ENCODE measurements around the gene PAF1.
A peak's percentile ranks its signal among the peaks of the same experiment; 100 is the strongest.
"Not testable (repeated sequence)": the region's sequence is repeated elsewhere in the genome, so short reads cannot be mapped to it uniquely, and the experiment has no call there.

Gene PAF1

DNA sequence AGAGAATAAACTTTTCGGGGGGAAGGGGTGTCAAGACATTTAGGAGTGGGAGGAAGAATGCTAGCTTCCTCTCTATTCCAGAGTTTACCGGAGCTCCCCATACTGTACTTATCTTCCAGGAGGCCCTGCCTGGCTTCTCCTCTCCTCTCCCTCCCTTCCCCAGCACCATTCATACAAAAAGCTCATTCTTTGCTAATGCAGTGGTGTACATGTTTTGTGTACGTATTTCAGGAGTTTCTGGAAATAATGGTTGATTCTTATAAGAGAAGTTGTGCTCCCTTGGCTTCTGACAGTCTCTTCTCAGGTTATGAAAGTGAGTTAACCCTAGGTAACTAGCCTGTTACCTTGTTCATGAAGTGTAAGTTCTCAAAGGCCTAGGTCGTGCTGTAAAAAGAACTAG lies 41.6 kb downstream of the PAF1 start:
- DNase-seq, result no peak

DNA sequence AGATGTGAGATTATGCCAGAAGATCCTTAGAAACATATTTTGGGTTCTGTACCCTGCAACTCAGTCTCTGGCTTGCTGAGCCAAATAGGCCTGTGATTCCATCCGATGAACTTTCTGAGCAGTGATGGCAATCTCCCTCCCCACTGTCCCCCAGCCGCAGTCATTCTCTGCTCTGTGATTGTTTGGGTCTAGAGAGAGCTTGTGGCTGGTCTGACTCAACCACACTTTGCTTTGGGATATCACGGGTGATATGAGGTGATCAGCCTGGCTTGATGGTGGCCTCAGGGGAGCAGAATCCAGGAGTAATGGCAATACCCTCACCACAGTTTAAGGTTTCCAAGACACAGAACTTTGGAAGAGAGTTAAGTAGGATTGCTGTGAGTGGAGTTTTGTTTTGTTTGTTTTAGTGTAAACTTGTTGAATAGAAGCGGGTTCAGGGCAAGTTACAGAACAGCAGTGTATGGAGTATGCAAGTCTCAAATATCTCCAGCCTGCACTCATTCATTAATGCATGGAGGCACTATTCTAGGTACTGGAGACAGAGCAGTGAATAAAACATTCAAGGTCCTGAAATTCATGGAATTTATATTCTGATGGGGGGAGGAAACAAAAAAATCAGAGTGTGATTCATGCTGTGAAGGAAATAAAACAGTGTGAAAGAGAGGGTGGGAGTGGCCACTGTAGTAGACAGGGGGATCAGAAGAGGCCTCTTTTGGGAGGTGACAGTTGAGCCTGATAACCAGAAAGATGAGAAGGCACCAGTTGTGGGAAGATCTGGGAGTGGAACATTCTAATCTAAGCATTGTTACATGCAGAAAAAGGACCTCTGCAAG lies 43.4 kb downstream of the PAF1 start:
- no peak for DNase-seq

DNA sequence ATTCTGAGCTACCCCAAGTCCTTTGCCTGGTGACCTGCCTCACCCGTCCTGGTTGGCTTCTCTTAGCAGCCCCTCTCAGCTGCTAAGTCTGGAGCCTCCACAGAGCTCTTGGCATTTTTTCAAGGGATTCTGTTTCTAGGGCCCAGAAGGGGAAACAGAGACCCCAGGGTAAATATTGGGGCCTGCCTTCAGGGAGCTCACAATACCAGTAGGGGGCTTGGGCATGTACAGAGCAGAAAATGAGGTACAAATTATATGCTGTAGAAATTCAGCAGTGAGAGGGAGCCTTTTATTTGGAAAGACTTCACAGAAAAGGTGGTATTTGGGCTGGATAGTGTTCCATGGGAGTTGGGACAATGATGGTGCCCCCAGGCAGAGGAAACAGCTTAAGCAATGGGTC lies 45.0 kb downstream of the PAF1 start:
- DNase-seq, result no peak

DNA sequence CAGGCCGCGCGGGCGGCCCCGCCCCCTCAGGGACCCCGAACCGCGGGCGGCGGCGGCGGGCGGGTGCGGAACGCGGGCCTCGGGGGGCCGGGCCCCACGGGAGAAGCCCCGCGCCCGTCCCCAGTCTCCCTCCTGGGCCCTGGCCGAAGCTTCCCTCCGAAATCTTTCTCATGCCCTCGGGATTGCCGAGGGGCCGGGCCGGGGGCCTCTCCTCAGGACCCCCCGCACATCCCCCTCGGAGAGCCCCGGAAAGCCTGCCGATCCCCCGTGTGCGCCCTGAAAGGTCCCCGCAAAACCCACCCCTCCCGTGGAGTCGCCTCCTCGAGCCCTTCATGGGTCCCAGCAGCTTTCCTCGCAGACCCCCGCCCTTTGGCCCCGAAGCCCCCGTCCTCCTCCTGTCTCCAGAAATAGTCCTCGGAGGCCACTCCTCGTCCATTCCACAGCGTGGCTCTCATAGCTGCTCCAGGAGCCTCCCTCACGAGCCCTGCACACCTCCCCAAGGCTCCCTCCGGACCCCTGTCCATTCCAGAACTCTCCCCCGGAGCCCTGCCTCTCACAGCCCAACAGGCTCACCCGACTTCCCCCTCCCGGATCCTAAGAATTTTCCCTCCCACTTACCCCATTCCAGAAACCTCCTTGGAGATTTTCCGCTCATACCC lies 48.1 kb downstream of the PAF1 start:
- DNase-seq, result no peak

DNA sequence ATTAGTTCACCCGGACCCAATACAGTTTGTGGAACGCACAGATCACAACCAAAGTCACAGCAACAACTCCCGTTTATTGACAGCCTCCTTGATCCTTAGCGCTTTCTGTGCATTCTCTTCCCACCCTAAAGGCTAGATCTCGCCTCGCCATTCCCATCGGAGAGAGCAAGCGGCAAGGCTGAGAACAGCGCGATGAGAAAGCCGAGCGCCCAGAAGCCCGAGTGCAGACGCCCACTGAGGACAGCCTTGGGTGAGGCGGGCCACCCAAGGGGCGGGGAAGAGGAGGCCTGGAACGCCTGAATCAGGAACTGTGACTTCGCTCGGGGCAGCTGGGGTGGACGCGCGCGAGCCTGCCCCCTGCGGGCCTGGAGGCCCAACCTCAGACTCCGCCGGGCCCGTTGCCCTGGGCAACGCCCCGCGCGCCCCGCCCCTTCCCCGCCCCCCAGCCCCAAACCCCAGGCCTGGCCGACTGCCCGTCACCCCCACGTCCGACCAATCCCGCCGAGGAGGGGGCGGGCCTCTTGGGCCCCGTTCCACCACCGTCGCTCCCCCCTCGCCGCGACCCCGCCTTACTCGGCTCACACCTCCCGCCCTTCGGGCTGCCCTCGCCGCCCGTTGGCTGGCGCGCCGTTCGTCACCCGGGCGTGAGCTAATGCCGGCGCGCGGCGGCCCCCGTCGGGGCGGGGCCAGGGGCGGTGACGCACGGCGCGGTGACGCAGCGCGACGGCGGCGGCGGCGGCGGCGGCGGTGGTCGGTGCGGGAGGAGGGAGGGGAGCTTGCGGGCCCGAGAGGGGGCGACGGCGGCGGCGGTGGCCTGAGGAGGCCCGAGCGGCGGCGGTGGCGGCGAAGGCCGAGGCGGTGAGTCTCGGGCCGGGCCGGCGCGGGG lies 48.9 kb downstream of the PAF1 start, which contains the start of gene SAMD4B:
Gene SAMD4B (plus strand): TSS at position 703 of the 886 bp plus-strand sequence. CDS start 14,473 bp downstream, outside the sequence.
- peak; percentile 98 for DNase-seq

DNA sequence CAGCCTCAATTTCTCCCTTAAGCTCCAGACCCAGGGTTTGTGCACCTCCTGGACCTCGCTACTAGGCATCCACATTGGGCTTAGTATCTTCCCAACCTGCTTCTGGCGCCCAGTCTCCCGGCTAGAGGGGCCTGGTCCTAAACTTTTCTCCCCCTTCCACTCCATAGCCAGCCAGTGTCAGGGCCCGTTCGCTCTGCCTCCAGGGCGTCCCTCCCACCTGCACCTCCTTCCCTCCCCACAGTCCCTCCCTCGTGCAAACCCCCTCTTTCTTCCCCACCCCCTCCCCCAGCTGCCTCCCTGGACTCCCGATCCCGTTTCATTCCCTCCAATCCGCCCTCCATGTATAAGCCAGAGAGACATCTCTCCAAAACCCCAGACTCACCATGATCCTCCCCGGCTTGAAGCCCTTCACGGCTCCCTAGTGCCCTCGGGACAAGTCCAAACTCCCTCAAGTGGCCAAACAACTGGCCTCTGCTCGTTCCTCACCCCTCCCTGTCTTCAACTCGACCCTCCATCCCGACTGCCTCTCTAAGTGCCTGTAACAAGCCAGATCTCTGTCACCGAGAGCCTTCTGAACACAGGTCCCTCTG lies 49.7 kb downstream of the PAF1 start:
- no peak for DNase-seq

DNA sequence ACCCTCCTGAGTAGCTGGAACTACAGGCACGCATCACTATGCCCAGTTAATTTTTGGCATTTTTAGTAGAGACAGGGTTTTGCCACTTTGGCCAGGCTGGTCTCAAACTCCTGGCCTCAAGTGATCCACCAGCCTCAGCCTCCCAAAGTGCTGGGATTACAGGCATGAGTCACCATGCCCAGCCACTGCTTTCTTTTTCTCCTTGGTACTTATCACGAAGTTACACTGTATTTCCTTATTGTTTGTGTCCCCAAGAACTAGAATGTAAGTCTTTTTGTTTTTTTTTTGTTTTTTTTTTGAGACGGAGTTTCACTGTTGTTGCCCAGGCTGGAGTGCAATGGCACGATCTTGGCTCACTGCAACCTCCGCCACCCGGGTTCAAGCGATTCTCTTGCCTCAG lies 50.8 kb downstream of the PAF1 start:
- DNase-seq, result not testable (repeated sequence)

DNA sequence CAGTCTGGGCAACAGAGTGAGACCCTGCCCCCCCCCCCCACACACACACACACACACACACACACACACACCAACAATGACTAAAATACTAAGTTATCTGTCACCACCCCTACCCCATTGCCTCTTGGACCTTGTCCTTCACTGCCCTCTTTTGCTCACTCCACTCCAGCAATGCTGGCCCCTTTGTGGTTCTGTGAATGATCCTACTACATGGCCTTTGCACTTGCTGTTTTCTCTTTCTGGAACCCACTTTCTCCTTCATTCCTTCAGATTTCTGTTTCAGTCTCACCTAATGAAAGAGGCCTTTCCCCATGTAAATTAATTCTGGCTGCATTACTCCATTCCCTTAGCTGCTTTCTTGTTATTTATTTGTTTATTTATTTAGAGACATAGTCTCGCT lies 51.2 kb downstream of the PAF1 start:
- DNase-seq, result no peak

DNA sequence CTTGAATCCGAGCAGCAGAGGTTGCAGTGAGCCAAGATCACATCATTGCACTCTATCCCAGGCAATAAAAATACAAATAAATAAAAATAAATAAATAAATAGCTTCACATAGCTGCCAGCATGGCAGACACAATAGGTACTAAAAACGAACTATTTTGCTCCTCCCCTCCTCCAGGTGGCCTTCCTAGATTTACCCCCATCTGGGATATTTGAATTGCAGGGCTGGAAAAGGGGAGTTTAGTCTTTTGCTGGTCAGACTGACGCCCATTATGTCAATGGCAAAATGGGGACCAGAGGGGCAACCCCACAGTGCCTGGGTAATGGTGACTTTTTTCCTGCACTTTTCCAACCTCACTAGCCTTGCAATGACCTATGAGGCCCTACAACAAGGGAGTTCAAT lies 54.4 kb downstream of the PAF1 start:
- DNase-seq, result no peak

Measured in T-helper 9 cell (primary cell).